Lower lobe of right lung (tissue), 2 donors: Measurements from ENCODE around the gene LHB. TPM values are rescaled to one million over a fixed set of nuclear protein-coding genes. Genes with fewer than 3 reads are reported as not detected.
A peak's percentile ranks its signal among the peaks of the same experiment; 100 is the strongest.

Experiments
- ATAC-seq, 2 donors: fragments of 200-7000 bp; cut with Tn5 transposase; one replicate each; pipeline ENCODE4 v1.9.1; 2020 to 2022; ENCODE audit warnings: mild to moderate bottlenecking in 2 of 2, moderate library complexity in 2 of 2
- DNase-seq: peaks from one replicate; pipeline ENCODE4 v3.0.0-alpha.2; 2020
- H3K27ac ChIP-seq: fragments of 200-600 bp; one replicate; pipeline ENCODE4 v1.8.0; 2022
- H3K27me3 ChIP-seq: fragments of 200-600 bp; one replicate; pipeline ENCODE4 v1.8.0; 2022; ENCODE audit warnings: low read depth
- H3K36me3 ChIP-seq: fragments of 200-600 bp; one replicate; pipeline ENCODE4 v1.8.0; 2022; ENCODE audit warnings: mild to moderate bottlenecking
- H3K4me1 ChIP-seq: fragments of 200-600 bp; one replicate; pipeline ENCODE4 v1.8.0; 2022
- H3K4me3 ChIP-seq: fragments of 200-600 bp; one replicate; pipeline ENCODE4 v1.8.0; 2022; ENCODE audit warnings: mild to moderate bottlenecking
- H3K9me3 ChIP-seq: fragments of 200-600 bp; one replicate; pipeline ENCODE4 v1.8.0; 2022
- intact Hi-C: fragments of 100-400 bp; cut with DNase I; formaldehyde crosslinking; loops from one replicate; pipeline ENCODE4 v1.11.0; 2022
- total RNA-seq: library from RNA; stranded (reverse); fragmentation: NEBNext Ultra II Directional; extraction: Animal tissue kit (Norgen Biotek cat#: 25700); gene quantifications from one replicate; pipeline ENCODE4 v1.2.1, GENCODE V29; 2021
- TF ChIP-seq, protein P1 (sequence below): fragments of 200-600 bp; IDR thresholded peaks from one replicate; pipeline ENCODE4 v1.8.0; 2022; ENCODE audit warnings: antibody characterized with exemption, mild to moderate bottlenecking
- donor health status: DM: no; HTN: yes; CAD: no; lungs with severe emphysema.

Gene LHB
- total RNA-seq, 1 donor from 2014 or later: not detected

DNA sequence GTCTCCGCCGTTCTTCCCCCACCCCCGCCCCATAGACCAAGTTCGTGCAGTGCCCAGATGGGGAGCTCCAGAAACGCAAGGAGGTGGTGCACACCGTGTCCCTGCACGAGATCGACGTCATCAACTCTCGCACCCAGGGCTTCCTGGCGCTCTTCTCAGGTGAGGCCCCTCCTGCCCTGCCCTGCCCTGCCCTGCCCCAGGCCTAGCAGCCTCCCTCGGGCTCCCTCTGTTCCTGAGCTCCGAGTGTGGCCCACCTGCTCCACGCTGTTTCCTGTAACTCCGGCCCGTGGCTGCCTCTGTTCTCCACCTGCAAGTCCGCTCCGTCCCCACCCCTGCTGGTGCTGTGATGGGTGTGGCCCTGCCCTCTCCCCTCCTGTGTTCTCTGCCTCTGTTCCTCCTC lies 6.4 kb downstream of the LHB start:
- Histone ChIP-seq H3K27ac (no peak overlapping the region), H3K9me3 (no peaks in the 10 kb centered on the region), H3K4me1 (no peaks in the 10 kb centered on the region), H3K4me3 (no peak overlapping the region), H3K36me3 (peaks cover 74% of the 10 kb centered on the region), H3K27me3 (no peaks in the 10 kb centered on the region)
- TF ChIP-seq, protein P1, sequence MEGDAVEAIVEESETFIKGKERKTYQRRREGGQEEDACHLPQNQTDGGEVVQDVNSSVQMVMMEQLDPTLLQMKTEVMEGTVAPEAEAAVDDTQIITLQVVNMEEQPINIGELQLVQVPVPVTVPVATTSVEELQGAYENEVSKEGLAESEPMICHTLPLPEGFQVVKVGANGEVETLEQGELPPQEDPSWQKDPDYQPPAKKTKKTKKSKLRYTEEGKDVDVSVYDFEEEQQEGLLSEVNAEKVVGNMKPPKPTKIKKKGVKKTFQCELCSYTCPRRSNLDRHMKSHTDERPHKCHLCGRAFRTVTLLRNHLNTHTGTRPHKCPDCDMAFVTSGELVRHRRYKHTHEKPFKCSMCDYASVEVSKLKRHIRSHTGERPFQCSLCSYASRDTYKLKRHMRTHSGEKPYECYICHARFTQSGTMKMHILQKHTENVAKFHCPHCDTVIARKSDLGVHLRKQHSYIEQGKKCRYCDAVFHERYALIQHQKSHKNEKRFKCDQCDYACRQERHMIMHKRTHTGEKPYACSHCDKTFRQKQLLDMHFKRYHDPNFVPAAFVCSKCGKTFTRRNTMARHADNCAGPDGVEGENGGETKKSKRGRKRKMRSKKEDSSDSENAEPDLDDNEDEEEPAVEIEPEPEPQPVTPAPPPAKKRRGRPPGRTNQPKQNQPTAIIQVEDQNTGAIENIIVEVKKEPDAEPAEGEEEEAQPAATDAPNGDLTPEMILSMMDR: no peak
- intact Hi-C loops: no loop called here
- DNase-seq (no peak), ATAC-seq (no peak)

DNA sequence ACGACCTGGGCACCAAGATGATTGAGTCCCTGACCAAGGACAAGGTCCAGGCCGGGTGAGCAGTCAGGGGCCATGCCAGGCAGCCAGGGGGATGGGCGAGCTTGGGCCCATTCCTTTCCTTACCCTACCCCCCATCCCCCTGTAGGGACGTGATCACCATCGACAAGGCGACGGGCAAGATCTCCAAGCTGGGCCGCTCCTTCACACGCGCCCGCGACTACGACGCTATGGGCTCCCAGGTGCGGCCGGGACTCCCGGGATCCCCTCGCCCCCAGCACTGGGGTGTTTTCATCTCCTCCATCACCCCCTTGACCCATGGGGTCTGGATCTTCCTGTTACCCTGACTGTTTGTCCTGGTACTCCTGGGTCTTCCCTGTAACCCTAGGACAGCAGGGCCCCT lies 7.1 kb downstream of the LHB start:
- intact Hi-C loops: no loop called here

DNA sequence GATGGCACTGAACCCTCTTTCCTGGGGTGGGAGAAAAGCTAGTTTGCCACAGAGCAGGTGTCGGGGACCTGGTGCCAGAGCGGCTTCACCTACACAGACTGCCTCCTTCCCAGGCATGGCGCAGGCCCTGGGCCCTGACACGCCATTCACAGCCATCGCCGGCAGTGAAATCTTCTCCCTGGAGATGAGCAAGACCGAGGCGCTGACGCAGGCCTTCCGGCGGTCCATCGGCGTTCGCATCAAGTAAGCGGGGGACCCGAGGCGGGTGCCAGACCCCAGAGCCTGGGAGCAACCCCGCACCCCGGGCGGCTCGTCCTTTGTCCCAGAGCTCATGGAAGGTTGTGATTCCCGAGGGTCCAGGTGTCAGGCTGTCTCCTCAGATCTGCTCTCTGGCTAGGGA lies 10.0 kb downstream of the LHB start:
- no peak for DNase-seq
- no peaks in the 10 kb centered on the region for H3K9me3 ChIP-seq
- no peak overlapping the region for H3K4me3 ChIP-seq
- TF ChIP-seq, protein P1: no peak
- H3K27ac ChIP-seq: no peak overlapping the region
- H3K4me1 ChIP-seq: no peaks in the 10 kb centered on the region
- peaks cover 80% of the 10 kb centered on the region for H3K36me3 ChIP-seq
- intact Hi-C loops: no loop called here
- ATAC-seq: peak in 1 of 2 donors; percentile 13
- no peaks in the 10 kb centered on the region for H3K27me3 ChIP-seq

More for the DNA sequence above, 7.1 kb downstream of the LHB start:
- TF ChIP-seq, protein P1: no peak
- no peak for ATAC-seq
- Histone ChIP-seq H3K9me3 (no peaks in the 10 kb centered on the region), H3K36me3 (peaks cover 74% of the 10 kb centered on the region), H3K4me3 (no peak overlapping the region), H3K27ac (no peak overlapping the region), H3K27me3 (no peaks in the 10 kb centered on the region), H3K4me1 (no peaks in the 10 kb centered on the region)
- DNase-seq: no peak

DNA sequence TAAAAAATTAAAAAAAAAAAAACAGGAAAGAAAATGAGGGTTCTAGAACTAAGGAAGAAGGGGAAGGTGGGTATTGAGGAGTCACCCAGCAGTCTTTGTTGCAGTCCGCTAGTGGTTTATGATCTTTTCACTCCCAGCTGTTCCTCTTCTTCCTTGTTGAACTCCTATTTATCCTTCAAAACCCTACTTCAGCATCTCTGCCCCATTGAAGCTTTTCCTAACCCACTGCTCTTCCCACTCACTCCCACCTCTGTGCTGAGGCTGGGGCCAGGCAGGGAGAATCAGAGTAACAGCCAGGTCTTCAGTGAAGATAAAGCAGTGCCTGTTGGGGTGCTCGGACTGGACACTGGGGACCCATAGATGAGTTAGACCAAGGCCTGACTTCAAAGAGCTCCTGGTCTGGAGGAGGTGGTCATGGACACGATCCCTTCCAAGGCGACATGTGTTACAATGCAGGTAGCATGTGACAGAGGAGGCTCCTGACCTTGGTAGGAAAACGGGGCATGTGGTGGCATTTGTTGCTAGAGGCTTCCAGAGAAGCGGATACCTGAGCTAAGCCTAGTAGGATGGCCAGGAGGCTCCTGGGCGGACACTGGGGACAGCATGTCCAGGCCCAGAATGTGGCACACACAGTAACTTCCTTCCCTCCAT lies 11.8 kb downstream of the LHB start:
- TF ChIP-seq, protein P1: no peak
- no peak for ATAC-seq
- no peak overlapping the region for H3K4me3 ChIP-seq
- H3K4me1 ChIP-seq: no peaks in the 10 kb centered on the region
- DNase-seq: no peak
- no peaks in the 10 kb centered on the region for H3K27me3 ChIP-seq
- H3K9me3 ChIP-seq: no peaks in the 10 kb centered on the region
- H3K27ac ChIP-seq: no peak overlapping the region
- intact Hi-C loops: no loop called here
- peaks cover 68% of the 10 kb centered on the region for H3K36me3 ChIP-seq

DNA sequence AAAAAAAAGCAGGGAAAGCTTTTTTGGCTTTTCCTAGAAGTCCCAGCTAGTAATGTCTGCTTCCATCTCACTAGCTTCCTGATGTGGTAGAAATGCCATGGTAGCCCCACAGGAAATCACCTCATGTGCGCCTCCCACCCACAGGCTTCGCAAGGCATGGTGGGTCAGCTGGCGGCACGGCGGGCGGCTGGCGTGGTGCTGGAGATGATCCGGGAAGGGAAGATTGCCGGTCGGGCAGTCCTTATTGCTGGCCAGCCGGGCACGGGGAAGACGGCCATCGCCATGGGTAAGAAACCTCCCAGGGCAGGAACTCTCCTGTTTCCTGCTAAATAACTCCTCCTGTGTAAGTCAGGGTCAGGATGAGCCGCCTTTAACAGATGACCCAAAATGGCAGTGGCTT lies 12.8 kb downstream of the LHB start:
- TF ChIP-seq, protein P1: no peak

More for the DNA sequence above, 12.8 kb downstream of the LHB start:
- H3K4me3 ChIP-seq: no peak overlapping the region
- intact Hi-C loops: no loop called here
- H3K9me3 ChIP-seq: no peaks in the 10 kb centered on the region
- ATAC-seq (no peak), DNase-seq (no peak)
- H3K27me3 ChIP-seq: no peaks in the 10 kb centered on the region
- no peak overlapping the region for H3K27ac ChIP-seq
- peaks cover 58% of the 10 kb centered on the region for H3K36me3 ChIP-seq
- no peaks in the 10 kb centered on the region for H3K4me1 ChIP-seq
